HepG2 (cell line): ENCODE data around the gene SYNE1. TPM values are rescaled to one million over a fixed set of nuclear protein-coding genes. Genes with fewer than 3 reads are reported as not detected.
A peak's percentile ranks its signal among the peaks of the same experiment; 100 is the strongest.

Experiments used
- ARID5B ChIP-seq: IDR thresholded peaks from 2 replicates; pipeline ENCODE4 v1.4.0; 2020; ENCODE audit warnings: mild to moderate bottlenecking, missing genetic modification reagents
- HMGXB4 ChIP-seq, 2 experiments: sonication (generic) in 1 of 2; formaldehyde crosslinking in 1 of 2; IDR thresholded peaks; 2 replicates each; pipeline versions ENCODE4 v1.4.0 to v1.6.1; 2018 to 2020; ENCODE audit warnings: missing genetic modification reagents in 2 of 2, borderline replicate concordance in 1 of 2, low read depth in 1 of 2, mild to moderate bottlenecking in 1 of 2, missing biosample characterization in 1 of 2
- IKZF5 ChIP-seq: IDR thresholded peaks from 2 replicates; pipeline ENCODE4 v1.6.1; 2018; ENCODE audit warnings: missing genetic modification reagents, mild to moderate bottlenecking, missing compliant biosample characterization
- NFRKB ChIP-seq: fragments of 450-650 bp; IDR thresholded peaks from 2 replicates; pipeline ENCODE4 v1.6.1; 2017
- POGZ ChIP-seq: sonication (generic); formaldehyde crosslinking; IDR thresholded peaks from 2 replicates; pipeline ENCODE4 v1.4.0; 2020; ENCODE audit warnings: mild to moderate bottlenecking, missing genetic modification reagents
- SKIL ChIP-seq: sonication (generic); formaldehyde crosslinking; IDR thresholded peaks from 2 replicates; pipeline ENCODE4 v1.8.0; 2022; ENCODE audit warnings: missing genetic modification reagents, mild to moderate bottlenecking, moderate library complexity, borderline replicate concordance
- USF2 ChIP-seq, 2 experiments: sonication (generic) in 1 of 2; formaldehyde crosslinking in 1 of 2; IDR thresholded peaks; 2 replicates each; pipeline versions ENCODE4 v1.5.1 to v1.6.1; 2011 to 2020; ENCODE audit warnings: borderline replicate concordance in 1 of 2, low read depth in 1 of 2, low read length in 1 of 2, mild to moderate bottlenecking in 1 of 2, missing genetic modification reagents in 1 of 2, moderate library complexity in 1 of 2
- ZHX1 ChIP-seq: sonication (generic); formaldehyde crosslinking; IDR thresholded peaks from 2 replicates; pipeline ENCODE4 v1.8.1; 2022; ENCODE audit warnings: low read depth, mild to moderate bottlenecking, missing genetic modification reagents
- ZNF691 ChIP-seq: sonication (generic); formaldehyde crosslinking; IDR thresholded peaks from 2 replicates; pipeline ENCODE4 v1.4.0; 2020; ENCODE audit warnings: missing genetic modification reagents, low read depth, mild to moderate bottlenecking, borderline replicate concordance
- polyA plus RNA-seq, 8 experiments: library from polyadenylated mRNA; depleted of rRNA in 3 of 8; stranded (reverse) in 7 of 8; unstranded in 1 of 8; fragments of >200 nt; fragmentation: Illumina TruSeq in 4 of 8; extraction: Trizol in 4 of 8; gene quantifications; 2 replicates each; pipeline versions ENCODE4 v1.2.1 to v1.2.3, GENCODE V29; 2011 to 2016; ENCODE audit warnings: low read depth in 4 of 8, missing spikeins in 1 of 8, mixed read lengths in 1 of 8; ENCODE audit not compliant: insufficient read depth in 1 of 8
- total RNA-seq, 5 experiments: library from RNA; depleted of rRNA; stranded (reverse); fragments of >200 nt; fragmentation: Illumina TruSeq; extraction: Trizol; gene quantifications; 2 replicates each; pipeline ENCODE4 v1.2.3, GENCODE V29; 2016; ENCODE audit warnings: low read depth in 1 of 5

SYNE1 gene
- total and polyA plus RNA-seq, 2 of the 13 experiments (the other 11 are each of a cell fraction or from before 2014, with no cell fraction given): 5.5 to 15.9 TPM

GRCh38 chr6:152338335-152339125 is 298.6 kb downstream of the SYNE1 start (continued):
- TF ChIP-seq USF2 (IDR thresholded peaks at IDR 0.05; ENCODE audit: low read depth, low read length) (no peak), USF2 (CRISPR knock-in tag; IDR thresholded peaks at IDR 0.05; ENCODE audit: borderline replicate concordance) (no peak), SKIL (CRISPR knock-in tag) (no peak), ARID5B (CRISPR knock-in tag) (peak; percentile 30; the same call in 1 of the 2 replicates), HMGXB4 (CRISPR knock-in tag; IDR thresholded peaks at IDR 0.05; ENCODE audit: borderline replicate concordance in 1 of 2, low read depth in 1 of 2) (peak in 1 of 2 experiments; percentile 55; a peak in 1 of 4 replicates), IKZF5 (0 out of 2 replicates have a peak, but pooled peaks have one; percentile 28), NFRKB (no peak), ZHX1 (CRISPR knock-in tag) (no peak), POGZ (CRISPR knock-in tag) (no peak; the same call in 1 of the 2 replicates), ZNF691 (CRISPR knock-in tag) (no peak)
